ENCODE measurements around the gene YBEY.

GRCh38 chr21:46345861-46346260 is 59.7 kb downstream of the YBEY start:
- TF ChIP-seq CTCF (conservative IDR thresholded peaks at IDR 0.05 in 1 of 2, IDR thresholded peaks at IDR 0.05 in 1 of 2; ENCODE audit: low read depth in 1 of 2, low read length in 2 of 2) = no peak
- no peak for TF ChIP-seq EZH2 (IDR thresholded peaks at IDR 0.05; ENCODE audit: low read length, missing control alignments)
